Measurements from ENCODE around the gene PCNX3.

GRCh38 chr11:65644837-65645236 is 29.3 kb downstream of the PCNX3 start:
- TF ChIP-seq POLR2A (IDR thresholded peaks at IDR 0.05; ENCODE audit: borderline replicate concordance, extremely low read depth, insufficient read depth, insufficient read length) (no peak), ZBTB33 (IDR thresholded peaks at IDR 0.05; ENCODE audit: extremely low read depth, insufficient replicate concordance, low read length) (no peak), CEBPB (IDR thresholded peaks at IDR 0.05; ENCODE audit: low read depth) (no peak), CTCF (IDR thresholded peaks at IDR 0.05 in 2 of 3, conservative IDR thresholded peaks at IDR 0.05 in 1 of 3; ENCODE audit: borderline replicate concordance in 1 of 3, insufficient read depth in 1 of 3, low read depth in 2 of 3, low read length in 2 of 3) (no peak), EZH2 (IDR thresholded peaks at IDR 0.05) (no peak), REST (IDR thresholded peaks at IDR 0.05; ENCODE audit: low read depth) (no peak), SRF (IDR thresholded peaks at IDR 0.05; ENCODE audit: low read depth) (no peak), POLR2AphosphoS5 (IDR thresholded peaks at IDR 0.05; ENCODE audit: low read depth, low read length) (no peak), TCF7L2 (IDR thresholded peaks at IDR 0.05; ENCODE audit: borderline replicate concordance, extremely low read depth, insufficient read depth, insufficient read length) (no peak), EZH2phosphoT487 (IDR thresholded peaks at IDR 0.05; ENCODE audit: borderline replicate concordance) (no peak), ZNF274 (IDR thresholded peaks at IDR 0.05; ENCODE audit: low read depth, low read length) (no peak), ATF3 (IDR thresholded peaks at IDR 0.05) (no peak), ZFX (IDR thresholded peaks at IDR 0.05) (no peak)

Measured in HCT116 (cell line).